Measurements from ENCODE around the gene JAZF1.

JAZF1 gene

DNA sequence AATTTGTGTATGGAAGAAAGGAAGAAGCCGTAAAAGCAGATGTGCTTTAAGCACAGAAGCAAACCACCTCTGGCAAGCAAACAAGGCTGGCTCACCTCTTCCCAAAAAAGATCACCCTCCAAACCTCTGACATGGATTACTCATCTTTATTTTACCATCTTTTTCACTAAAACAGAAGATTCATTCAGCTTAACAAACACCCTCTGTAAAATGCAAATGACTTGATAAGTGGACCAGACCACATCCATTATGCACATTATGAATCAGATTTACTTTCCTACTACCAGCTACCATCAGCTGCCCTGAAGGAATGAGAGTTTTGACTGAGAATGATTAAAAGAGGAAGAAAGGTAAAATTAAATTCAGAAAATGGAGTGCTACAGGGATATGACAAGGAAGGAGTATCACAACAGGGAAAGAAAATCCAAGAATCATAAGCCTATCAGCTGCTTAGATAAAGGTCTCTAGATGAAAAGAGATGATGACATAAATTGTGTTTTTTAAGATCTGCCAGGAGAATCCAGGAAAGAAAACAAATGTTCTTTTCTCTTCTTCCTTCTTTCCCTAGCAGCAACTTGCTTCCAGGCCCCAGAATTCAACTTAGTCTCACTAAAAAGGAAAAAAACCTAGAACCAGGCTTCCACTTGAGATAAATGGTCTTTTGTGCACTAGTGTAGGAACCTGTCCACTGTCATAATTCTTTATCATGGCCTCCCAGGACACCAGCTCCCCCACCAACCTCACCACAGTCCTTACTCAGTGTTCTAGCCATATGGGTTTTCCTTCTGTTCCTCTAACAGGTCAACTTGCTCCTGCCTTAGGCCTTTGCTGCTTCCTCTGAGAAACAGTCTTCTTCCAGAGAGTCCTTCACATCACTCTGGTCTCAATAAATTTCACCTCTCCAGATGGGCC is 47.4 kb downstream of the JAZF1 start:
- TF ChIP-seq FOXP2 (optimal IDR thresholded peaks at IDR 0.05; ENCODE audit: borderline replicate concordance, extremely low read depth, extremely low read length, insufficient read depth): no peak
- TF ChIP-seq POLR2AphosphoS5 (IDR thresholded peaks at IDR 0.05; ENCODE audit: low read depth, low read length): no peak
- TF ChIP-seq, protein P1, sequence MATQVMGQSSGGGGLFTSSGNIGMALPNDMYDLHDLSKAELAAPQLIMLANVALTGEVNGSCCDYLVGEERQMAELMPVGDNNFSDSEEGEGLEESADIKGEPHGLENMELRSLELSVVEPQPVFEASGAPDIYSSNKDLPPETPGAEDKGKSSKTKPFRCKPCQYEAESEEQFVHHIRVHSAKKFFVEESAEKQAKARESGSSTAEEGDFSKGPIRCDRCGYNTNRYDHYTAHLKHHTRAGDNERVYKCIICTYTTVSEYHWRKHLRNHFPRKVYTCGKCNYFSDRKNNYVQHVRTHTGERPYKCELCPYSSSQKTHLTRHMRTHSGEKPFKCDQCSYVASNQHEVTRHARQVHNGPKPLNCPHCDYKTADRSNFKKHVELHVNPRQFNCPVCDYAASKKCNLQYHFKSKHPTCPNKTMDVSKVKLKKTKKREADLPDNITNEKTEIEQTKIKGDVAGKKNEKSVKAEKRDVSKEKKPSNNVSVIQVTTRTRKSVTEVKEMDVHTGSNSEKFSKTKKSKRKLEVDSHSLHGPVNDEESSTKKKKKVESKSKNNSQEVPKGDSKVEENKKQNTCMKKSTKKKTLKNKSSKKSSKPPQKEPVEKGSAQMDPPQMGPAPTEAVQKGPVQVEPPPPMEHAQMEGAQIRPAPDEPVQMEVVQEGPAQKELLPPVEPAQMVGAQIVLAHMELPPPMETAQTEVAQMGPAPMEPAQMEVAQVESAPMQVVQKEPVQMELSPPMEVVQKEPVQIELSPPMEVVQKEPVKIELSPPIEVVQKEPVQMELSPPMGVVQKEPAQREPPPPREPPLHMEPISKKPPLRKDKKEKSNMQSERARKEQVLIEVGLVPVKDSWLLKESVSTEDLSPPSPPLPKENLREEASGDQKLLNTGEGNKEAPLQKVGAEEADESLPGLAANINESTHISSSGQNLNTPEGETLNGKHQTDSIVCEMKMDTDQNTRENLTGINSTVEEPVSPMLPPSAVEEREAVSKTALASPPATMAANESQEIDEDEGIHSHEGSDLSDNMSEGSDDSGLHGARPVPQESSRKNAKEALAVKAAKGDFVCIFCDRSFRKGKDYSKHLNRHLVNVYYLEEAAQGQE (IDR thresholded peaks at IDR 0.05; ENCODE audit: insufficient read depth in 1 of 2, low read depth in 2 of 2, low read length in 2 of 2): no peak
- TF ChIP-seq SIN3A (IDR thresholded peaks at IDR 0.05; ENCODE audit: borderline replicate concordance, insufficient read depth, low read length): no peak
- TF ChIP-seq TAF1 (IDR thresholded peaks at IDR 0.05; ENCODE audit: borderline replicate concordance, insufficient read depth, low read length): no peak

DNA sequence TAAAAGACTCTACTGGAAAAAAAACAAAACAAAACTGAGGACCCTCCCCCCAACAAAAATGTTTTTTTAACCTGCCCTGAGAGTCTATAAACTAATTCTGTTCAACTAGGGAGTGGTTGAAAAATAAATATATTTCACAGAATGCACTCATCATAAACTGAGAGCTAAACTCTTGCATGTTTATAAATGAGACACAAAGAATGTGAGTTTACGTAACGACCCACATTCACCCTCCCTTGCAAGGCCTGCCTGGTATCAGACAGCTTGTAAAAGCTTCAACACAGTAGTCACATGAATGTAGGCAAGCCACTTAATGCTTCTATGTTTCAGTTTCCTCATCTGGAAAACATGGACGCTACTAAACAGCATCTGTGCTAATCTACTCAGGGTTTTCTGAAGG is 50.3 kb downstream of the JAZF1 start:
- TF ChIP-seq POLR2AphosphoS5 (IDR thresholded peaks at IDR 0.05; ENCODE audit: low read depth, low read length) (no peak), SIN3A (IDR thresholded peaks at IDR 0.05; ENCODE audit: borderline replicate concordance, insufficient read depth, low read length) (no peak), TAF1 (IDR thresholded peaks at IDR 0.05; ENCODE audit: borderline replicate concordance, insufficient read depth, low read length) (no peak), FOXP2 (optimal IDR thresholded peaks at IDR 0.05; ENCODE audit: borderline replicate concordance, extremely low read depth, extremely low read length, insufficient read depth) (no peak)
- TF ChIP-seq, protein P1 (IDR thresholded peaks at IDR 0.05; ENCODE audit: insufficient read depth in 1 of 2, low read depth in 2 of 2, low read length in 2 of 2): no peak

DNA sequence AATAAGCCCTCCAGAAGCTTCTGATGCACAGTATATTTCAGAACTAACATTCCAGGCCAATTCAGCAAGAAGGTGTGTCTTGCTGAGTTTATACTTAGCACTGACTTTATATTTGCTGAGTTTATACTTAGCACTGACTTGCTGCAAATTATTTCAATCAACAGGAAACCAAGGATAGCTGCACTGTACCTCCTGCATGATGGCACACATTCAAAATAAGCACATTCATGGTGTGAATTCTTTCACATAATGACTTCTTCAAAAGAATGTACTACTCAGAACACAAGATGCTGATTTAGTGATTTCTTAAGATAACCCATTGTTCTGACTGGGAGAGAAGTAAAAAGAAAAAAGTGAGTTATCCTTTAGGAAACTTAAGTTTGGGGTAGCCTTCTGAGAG is 52.0 kb downstream of the JAZF1 start:
- TF ChIP-seq TAF1 (IDR thresholded peaks at IDR 0.05; ENCODE audit: borderline replicate concordance, insufficient read depth, low read length) (no peak), SIN3A (IDR thresholded peaks at IDR 0.05; ENCODE audit: borderline replicate concordance, insufficient read depth, low read length) (no peak), POLR2AphosphoS5 (IDR thresholded peaks at IDR 0.05; ENCODE audit: low read depth, low read length) (no peak), FOXP2 (optimal IDR thresholded peaks at IDR 0.05; ENCODE audit: borderline replicate concordance, extremely low read depth, extremely low read length, insufficient read depth) (no peak)
- TF ChIP-seq, protein P1 (IDR thresholded peaks at IDR 0.05; ENCODE audit: insufficient read depth in 1 of 2, low read depth in 2 of 2, low read length in 2 of 2): no peak

DNA sequence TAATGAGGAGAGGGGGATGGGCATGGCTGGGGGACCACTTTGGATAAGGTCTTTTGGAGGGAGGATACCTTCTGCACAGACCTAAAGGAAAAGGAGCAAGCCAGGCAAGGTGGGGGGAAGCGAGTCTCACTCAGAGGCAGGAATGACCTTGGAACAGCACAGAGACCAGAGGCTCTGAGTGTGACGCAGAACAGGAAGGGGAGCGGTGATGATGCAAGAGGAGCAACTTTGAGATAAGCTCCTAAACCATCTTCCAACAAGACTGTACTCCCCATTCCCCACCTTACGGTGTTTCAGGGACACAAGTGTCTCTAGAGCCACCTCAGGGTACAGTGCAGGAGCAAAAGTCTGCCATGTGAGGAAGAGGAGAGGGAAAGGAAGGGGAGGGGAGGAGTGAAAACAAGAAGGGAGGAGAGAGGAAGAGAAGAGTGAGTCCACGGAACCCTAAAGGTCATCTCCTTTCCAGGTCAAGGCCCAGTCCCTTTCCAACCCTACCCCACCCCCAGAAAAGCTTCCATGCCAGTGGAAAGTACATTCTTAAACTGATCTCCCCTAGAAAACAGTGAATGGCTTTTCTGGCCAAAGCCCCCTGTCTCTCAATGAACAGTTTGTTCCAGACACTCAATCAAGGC is 54.1 kb downstream of the JAZF1 start:
- TF ChIP-seq TAF1 (IDR thresholded peaks at IDR 0.05; ENCODE audit: borderline replicate concordance, insufficient read depth, low read length): no peak
- TF ChIP-seq, protein P1 (IDR thresholded peaks at IDR 0.05; ENCODE audit: insufficient read depth in 1 of 2, low read depth in 2 of 2, low read length in 2 of 2): no peak
- TF ChIP-seq POLR2AphosphoS5 (IDR thresholded peaks at IDR 0.05; ENCODE audit: low read depth, low read length): no peak
- no peak for TF ChIP-seq FOXP2 (optimal IDR thresholded peaks at IDR 0.05; ENCODE audit: borderline replicate concordance, extremely low read depth, extremely low read length, insufficient read depth)
- no peak for TF ChIP-seq SIN3A (IDR thresholded peaks at IDR 0.05; ENCODE audit: borderline replicate concordance, insufficient read depth, low read length)
